K562 (cell line): ENCODE data around the gene C2orf66. TPM values are rescaled to one million over a fixed set of nuclear protein-coding genes. Genes with fewer than 3 reads are reported as not detected.

Experiments used
- ATAC-seq: fragments of 200-7000 bp; cut with Tn5 transposase; 3 replicates; pipeline ENCODE4 v1.9.1; 2020; ENCODE audit warnings: moderate library complexity
- BruUV-seq: library from RNA; stranded (reverse); fragments of 400-500 nt; replicated peaks from 2 replicates; lab custom pipeline; 2021; lab: Mats Ljungman, UMichigan
- CTCF ChIA-PET: fragments of 300-600 bp; formaldehyde crosslinking; extraction: SDS; loops from one replicate; lab custom pipeline; 2021; ENCODE audit warnings: low intra/inter-chr PET ratio; lab: Yijun Ruan, JAX
- POLR2A ChIA-PET: fragments of 300-600, 350-650 bp; sonication (Branson Sonifier 250); formaldehyde crosslinking; extraction: SDS; loops from one replicate; lab custom pipeline; 2021; ENCODE audit warnings: antibody characterized with exemption, inconsistent platforms; lab: Yijun Ruan, JAX
- DNase-seq, 4 experiments: peaks; one replicate each; pipeline versions ENCODE4 v3.0.0 to v3.0.0-alpha.2; 2011 to 2018; ENCODE audit warnings: low spot score in 3 of 4, mixed read lengths in 3 of 4; ENCODE audit errors: extremely low read depth in 1 of 4
- FAIRE-seq: peaks from 2 replicates; lab custom pipeline; 2011; peaks lifted over from hg19 to GRCh38; lab: Jason Lieb, UNC
- H2AFZ ChIP-seq: 2 replicates; pipeline ENCODE4 v1.6.0; 2011; ENCODE audit warnings: low read depth, low read length, control low read depth, inconsistent platforms
- H3K27ac ChIP-seq: fragments of 200-600 bp; 3 replicates; pipeline ENCODE4 v1.8.0; 2011; ENCODE audit warnings: low read depth, mild to moderate bottlenecking, control low read depth, inconsistent platforms, low read length, moderate library complexity, mixed read lengths; ENCODE audit errors: extremely low read depth
- H3K27me3 ChIP-seq, 2 experiments: fragments of 300-600 bp in 1 of 2; 2 replicates in 1 of 2; 3 replicates in 1 of 2; pipeline versions ENCODE4 v1.6.0 to v1.8.0; 2011; ENCODE audit warnings: inconsistent platforms in 2 of 2, low read length in 2 of 2, mild to moderate bottlenecking in 1 of 2, mixed read lengths in 1 of 2, moderate library complexity in 1 of 2; ENCODE audit not compliant: control insufficient read depth in 2 of 2, insufficient read depth in 2 of 2
- H3K36me3 ChIP-seq: fragments of 300-600 bp; 3 replicates; pipeline ENCODE4 v1.8.0; 2011; ENCODE audit warnings: mild to moderate bottlenecking, low read length, inconsistent platforms; ENCODE audit not compliant: control insufficient read depth, insufficient read depth
- H3K4me1 ChIP-seq, 2 experiments: fragments of 200-600 bp in 1 of 2; replicated peaks in 1 of 2; 2 replicates in 1 of 2; 3 replicates in 1 of 2; pipeline versions ENCODE4 v1.5.1 to v1.8.0; 2011; ENCODE audit warnings: inconsistent platforms in 2 of 2, low read length in 2 of 2, mild to moderate bottlenecking in 1 of 2, mixed read lengths in 1 of 2, moderate library complexity in 1 of 2; ENCODE audit not compliant: control insufficient read depth in 2 of 2, insufficient read depth in 2 of 2
- H3K4me2 ChIP-seq: 2 replicates; pipeline ENCODE4 v1.6.1; 2011; ENCODE audit warnings: low read length, control low read depth, inconsistent platforms, mixed read lengths; ENCODE audit not compliant: insufficient read depth
- H3K4me3 ChIP-seq: fragments of 200-600 bp; sonication (generic), shearing (Covaris generic); 2 replicates; pipeline ENCODE4 v1.5.1; 2016; ENCODE audit warnings: control low read depth, inconsistent platforms
- H3K79me2 ChIP-seq: fragments of 200-600 bp; 3 replicates; pipeline ENCODE4 v1.8.0; 2011; ENCODE audit warnings: low read length, inconsistent platforms; ENCODE audit not compliant: control insufficient read depth, insufficient read depth
- H3K9ac ChIP-seq, 2 experiments: 2 replicates each; pipeline versions ENCODE4 v1.6.0 to v1.6.1; 2011; ENCODE audit warnings: low read depth in 2 of 2, low read length in 2 of 2, control low read depth in 1 of 2, inconsistent platforms in 1 of 2, mild to moderate bottlenecking in 1 of 2, mixed read lengths in 1 of 2; ENCODE audit not compliant: insufficient read depth in 1 of 2
- H3K9me1 ChIP-seq: one replicate; pipeline ENCODE4 v1.6.0; 2011; ENCODE audit warnings: inconsistent platforms, mild to moderate bottlenecking, low read length, moderate library complexity; ENCODE audit not compliant: control insufficient read depth, insufficient read depth
- H3K9me3 ChIP-seq: replicated peaks from 2 replicates; pipeline ENCODE4 v1.5.1; 2011; ENCODE audit warnings: low read depth, low read length, inconsistent platforms; ENCODE audit not compliant: control insufficient read depth, insufficient read depth
- H4K20me1 ChIP-seq: replicated peaks from 2 replicates; pipeline ENCODE4 v1.6.1; 2011; ENCODE audit warnings: low read length, inconsistent platforms, mixed read lengths; ENCODE audit not compliant: control insufficient read depth, insufficient read depth
- POLR3G ChIP-seq: IDR thresholded peaks from 2 replicates; pipeline ENCODE4 v1.6.1; 2011; ENCODE audit not compliant: insufficient read length, insufficient replicate concordance; ENCODE audit errors: extremely low read depth
- ZFPM2 ChIP-seq: fragments of 250-450 bp; sonication (Bioruptor Pico); IDR thresholded peaks from 2 replicates; pipeline ENCODE4 v1.5.1; 2022; ENCODE audit warnings: mild to moderate bottlenecking
- WGBS: fragments of 100-300 bp; shearing (Covaris generic); methylation state at CpG from one replicate; pipeline ENCODE4 v1.1.6; 2016; ENCODE audit warnings: low coverage, mixed read lengths; ENCODE audit not compliant: insufficient coverage; ENCODE audit errors: missing lambda C conversion rate; 5-methylcytosine and 5-hydroxymethylcytosine counted together
- in situ Hi-C: fragments of 300-500 bp; cut with MboI; formaldehyde crosslinking; loops from 4 replicates; pipeline ENCODE4 v1.15.0; 2018; ENCODE audit warnings: inconsistent platforms, mixed read lengths
- intact Hi-C: fragments of 100-400 bp; cut with micrococcal nuclease; formaldehyde crosslinking; loops from 2 replicates; pipeline ENCODE4 v1.14.2; 2022
- polyA plus RNA-seq, 8 experiments: library from polyadenylated mRNA; depleted of rRNA in 4 of 8; stranded (reverse) in 5 of 8; unstranded in 3 of 8; fragments of >200 nt; fragmentation: Nextera tagmentation in 2 of 8; fragmentation: Illumina TruSeq in 1 of 8; extraction: Ambion mirVana in 2 of 8; extraction: Trizol in 1 of 8; gene quantifications; 2 replicates each; pipeline versions ENCODE4 v1.2.1 to v1.2.3, GENCODE V29; 2011 to 2014; ENCODE audit warnings: inconsistent platforms in 1 of 8, missing spikeins in 1 of 8
- total RNA-seq, 7 experiments: library from RNA; depleted of rRNA in 6 of 7; stranded (reverse); fragments of >200 nt in 6 of 7; fragmentation: Illumina TruSeq in 2 of 7; extraction: Trizol in 2 of 7; gene quantifications; 2 replicates each; pipeline versions ENCODE4 v1.2.1 to v1.2.3, GENCODE V29; 2011 to 2021; ENCODE audit warnings: low replicate concordance in 1 of 7
- TF ChIP-seq, protein P1 (sequence below): sonication (generic); formaldehyde crosslinking; IDR thresholded peaks from 2 replicates; pipeline ENCODE4 v1.8.1; 2022; ENCODE audit warnings: missing genetic modification reagents
- TF ChIP-seq, protein P2 (sequence below): sonication (generic); formaldehyde crosslinking; IDR thresholded peaks from 2 replicates; pipeline ENCODE4 v1.8.0; 2023; ENCODE audit warnings: mild to moderate bottlenecking, missing genetic modification reagents

The C2orf66 gene
- total and polyA plus RNA-seq, 9 of the 15 experiments (the other 6 are each of a cell fraction or from before 2014, with no cell fraction given) = not detected

DNA sequence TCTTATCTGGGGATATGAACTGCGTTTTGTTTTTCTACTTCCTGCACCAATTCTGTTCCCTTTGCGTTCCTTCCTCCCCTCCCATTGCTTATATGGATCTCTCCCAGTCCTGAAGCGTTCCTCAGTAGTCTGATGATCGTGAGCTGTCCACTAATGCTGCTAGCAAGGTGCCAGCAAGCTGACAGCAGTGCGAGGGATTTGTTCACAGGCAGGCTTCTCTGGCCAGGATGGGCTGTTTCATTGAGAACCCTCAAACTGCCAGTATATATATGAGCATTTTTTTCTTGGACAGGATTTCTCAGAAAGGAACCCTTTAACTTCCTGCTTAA, 49.8 kb downstream of the C2orf66 start:
- H3K9me3 ChIP-seq = no peaks in the 10 kb centered on the region
- WGBS = 86% methylated on average over 4 of the region's 5 CpGs
- ATAC-seq (no peak), DNase-seq (no peak), FAIRE-seq (no peak)
- no peak overlapping the region for H3K9ac ChIP-seq
- in situ Hi-C loops = no loop called here
- H3K4me3 ChIP-seq = no peak overlapping the region
- H3K79me2 ChIP-seq = no peaks in the 10 kb centered on the region
- no peak overlapping the region for H3K4me2 ChIP-seq
- no TSS peak for BruUV-seq
- no peaks in the 10 kb centered on the region for H4K20me1 ChIP-seq
- TF ChIP-seq POLR3G (no peak), ZFPM2 (CRISPR knock-in tag) (no peak)
- TF ChIP-seq, protein P1, sequence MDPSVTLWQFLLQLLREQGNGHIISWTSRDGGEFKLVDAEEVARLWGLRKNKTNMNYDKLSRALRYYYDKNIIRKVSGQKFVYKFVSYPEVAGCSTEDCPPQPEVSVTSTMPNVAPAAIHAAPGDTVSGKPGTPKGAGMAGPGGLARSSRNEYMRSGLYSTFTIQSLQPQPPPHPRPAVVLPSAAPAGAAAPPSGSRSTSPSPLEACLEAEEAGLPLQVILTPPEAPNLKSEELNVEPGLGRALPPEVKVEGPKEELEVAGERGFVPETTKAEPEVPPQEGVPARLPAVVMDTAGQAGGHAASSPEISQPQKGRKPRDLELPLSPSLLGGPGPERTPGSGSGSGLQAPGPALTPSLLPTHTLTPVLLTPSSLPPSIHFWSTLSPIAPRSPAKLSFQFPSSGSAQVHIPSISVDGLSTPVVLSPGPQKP (CRISPR knock-in tag) = no peak
- TF ChIP-seq, protein P2, sequence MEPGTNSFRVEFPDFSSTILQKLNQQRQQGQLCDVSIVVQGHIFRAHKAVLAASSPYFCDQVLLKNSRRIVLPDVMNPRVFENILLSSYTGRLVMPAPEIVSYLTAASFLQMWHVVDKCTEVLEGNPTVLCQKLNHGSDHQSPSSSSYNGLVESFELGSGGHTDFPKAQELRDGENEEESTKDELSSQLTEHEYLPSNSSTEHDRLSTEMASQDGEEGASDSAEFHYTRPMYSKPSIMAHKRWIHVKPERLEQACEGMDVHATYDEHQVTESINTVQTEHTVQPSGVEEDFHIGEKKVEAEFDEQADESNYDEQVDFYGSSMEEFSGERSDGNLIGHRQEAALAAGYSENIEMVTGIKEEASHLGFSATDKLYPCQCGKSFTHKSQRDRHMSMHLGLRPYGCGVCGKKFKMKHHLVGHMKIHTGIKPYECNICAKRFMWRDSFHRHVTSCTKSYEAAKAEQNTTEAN = no peak
- no peaks in the 10 kb centered on the region for H3K9me1 ChIP-seq
- H3K27ac ChIP-seq = no peak overlapping the region
- H3K27me3 ChIP-seq = no peaks in the 10 kb centered on the region
- CTCF ChIA-PET = interaction anchor here (0.6 kb wide), 1 partner anchor 631 kb away, joined by 6 read pairs; no protein-coding TSS in a partner anchor
- peaks cover 16% of the 10 kb centered on the region; the same call in 2 of the 3 replicates for H3K36me3 ChIP-seq
- POLR2A ChIA-PET = no interaction called here
- intact Hi-C loops = loop anchor here (5.0 to 10.0 kb wide), 2 partner anchors 305 to 462 kb away; no protein-coding TSS in a partner anchor
- no peak overlapping the region for H2AFZ ChIP-seq
- no peaks in the 10 kb centered on the region for H3K4me1 ChIP-seq
